HCT116 (cell line): ENCODE data around the gene ZDHHC1.

Source experiments
- CEBPB ChIP-seq: IDR thresholded peaks from 2 replicates; pipeline ENCODE4 v1.6.1; 2012; ENCODE audit warnings: low read depth
- EZH2 ChIP-seq: fragments of 200-600 bp; sonication (generic); IDR thresholded peaks from 2 replicates; pipeline ENCODE4 v1.6.1; 2017; ENCODE audit warnings: antibody characterized with exemption, mixed run types
- FOSL1 ChIP-seq: IDR thresholded peaks from 2 replicates; pipeline ENCODE4 v1.6.1; 2012; ENCODE audit warnings: low read depth
- POLR2A ChIP-seq: IDR thresholded peaks from 2 replicates; pipeline ENCODE4 v1.7.0; 2011; ENCODE audit warnings: borderline replicate concordance; ENCODE audit not compliant: insufficient read depth, insufficient read length; ENCODE audit errors: extremely low read depth
- POLR2AphosphoS5 ChIP-seq: IDR thresholded peaks from 2 replicates; pipeline ENCODE4 v1.6.1; 2011; ENCODE audit warnings: mild to moderate bottlenecking, low read depth, low read length, moderate library complexity
- RAD21 ChIP-seq: IDR thresholded peaks from 2 replicates; pipeline ENCODE4 v1.6.1; 2012; ENCODE audit warnings: low read depth, mild to moderate bottlenecking
- SP1 ChIP-seq: IDR thresholded peaks from 2 replicates; pipeline ENCODE4 v1.6.1; 2012; ENCODE audit warnings: low read depth
- YY1 ChIP-seq: IDR thresholded peaks from 2 replicates; pipeline ENCODE4 v1.6.1; 2011; ENCODE audit warnings: low read length, low read depth, moderate library complexity, mild to moderate bottlenecking; ENCODE audit not compliant: insufficient replicate concordance; ENCODE audit errors: extremely low read depth
- ZFX ChIP-seq: fragments of 450-650 bp; IDR thresholded peaks from 2 replicates; pipeline ENCODE4 v1.6.1; 2017
- ZNF274 ChIP-seq: fragments of 200-500 bp; sonication (Bioruptor generic); IDR thresholded peaks from 2 replicates; pipeline ENCODE4 v1.6.1; 2014; ENCODE audit warnings: mild to moderate bottlenecking, low read depth, low read length, inconsistent platforms
- TF ChIP-seq, protein P1 (sequence below), 3 experiments: fragments of 200-600 bp in 1 of 3; sonication (generic) in 1 of 3; IDR thresholded peaks in 2 of 3; conservative IDR thresholded peaks in 1 of 3; 2 replicates each; pipeline ENCODE4 v1.5.1; 2012 to 2017; ENCODE audit warnings: low read depth in 2 of 3, low read length in 2 of 3, antibody characterized with exemption in 1 of 3, borderline replicate concordance in 1 of 3, control low read depth in 1 of 3, mild to moderate bottlenecking in 1 of 3, mixed read lengths in 1 of 3, mixed run types in 1 of 3, moderate library complexity in 1 of 3; ENCODE audit not compliant: insufficient read depth in 1 of 3
- TF ChIP-seq, protein P2 (sequence below): IDR thresholded peaks from 2 replicates; pipeline ENCODE4 v1.6.1; 2012; ENCODE audit warnings: low read depth
- TF ChIP-seq, protein P3 (sequence below): IDR thresholded peaks from 2 replicates; pipeline ENCODE4 v1.6.1; 2012
- TF ChIP-seq, protein P4 (sequence below): IDR thresholded peaks from 2 replicates; pipeline ENCODE4 v1.6.1; 2012

DNA sequence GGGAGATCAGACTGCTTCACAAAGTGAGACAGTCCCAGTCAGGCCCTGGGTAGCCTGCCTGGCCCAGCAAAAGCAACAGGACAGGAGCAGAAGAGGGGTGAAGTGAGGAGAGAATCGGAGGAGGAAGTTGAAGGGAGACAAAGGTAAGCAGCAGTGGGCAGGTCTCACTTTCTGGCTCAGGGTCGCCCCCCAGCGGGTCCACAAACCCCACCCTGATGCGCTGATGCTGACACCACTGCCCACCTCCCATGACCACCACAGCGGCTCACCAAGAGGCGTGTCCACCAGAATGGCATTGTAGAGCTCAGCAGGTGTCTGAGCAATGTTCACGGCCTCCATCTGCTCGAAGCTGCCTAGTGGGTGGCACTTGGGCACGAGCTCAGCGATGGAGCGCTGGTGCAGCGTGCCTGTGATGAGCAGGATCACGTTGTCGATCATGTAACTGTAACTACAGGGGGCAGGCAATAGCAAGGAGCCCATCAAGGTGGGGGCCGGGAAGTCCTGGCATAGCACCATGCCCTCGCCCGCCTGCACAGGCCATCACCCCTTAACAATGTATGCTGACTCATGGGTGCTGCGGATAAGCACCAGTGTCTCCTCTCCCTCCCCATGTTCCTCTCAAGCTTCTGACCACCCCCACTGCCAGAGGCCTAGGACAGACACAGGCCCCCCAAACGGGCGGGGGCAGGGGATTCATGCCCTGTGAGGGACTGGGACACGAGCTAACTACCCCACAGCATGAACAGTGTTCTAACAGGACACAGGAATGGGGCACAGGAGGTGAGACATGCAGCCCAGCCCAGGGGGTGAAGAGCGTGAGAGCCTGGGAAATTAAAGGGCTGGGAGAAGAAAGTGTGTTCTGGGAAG, 28.2 kb upstream of the ZDHHC1 start:
- TF ChIP-seq, protein P1, sequence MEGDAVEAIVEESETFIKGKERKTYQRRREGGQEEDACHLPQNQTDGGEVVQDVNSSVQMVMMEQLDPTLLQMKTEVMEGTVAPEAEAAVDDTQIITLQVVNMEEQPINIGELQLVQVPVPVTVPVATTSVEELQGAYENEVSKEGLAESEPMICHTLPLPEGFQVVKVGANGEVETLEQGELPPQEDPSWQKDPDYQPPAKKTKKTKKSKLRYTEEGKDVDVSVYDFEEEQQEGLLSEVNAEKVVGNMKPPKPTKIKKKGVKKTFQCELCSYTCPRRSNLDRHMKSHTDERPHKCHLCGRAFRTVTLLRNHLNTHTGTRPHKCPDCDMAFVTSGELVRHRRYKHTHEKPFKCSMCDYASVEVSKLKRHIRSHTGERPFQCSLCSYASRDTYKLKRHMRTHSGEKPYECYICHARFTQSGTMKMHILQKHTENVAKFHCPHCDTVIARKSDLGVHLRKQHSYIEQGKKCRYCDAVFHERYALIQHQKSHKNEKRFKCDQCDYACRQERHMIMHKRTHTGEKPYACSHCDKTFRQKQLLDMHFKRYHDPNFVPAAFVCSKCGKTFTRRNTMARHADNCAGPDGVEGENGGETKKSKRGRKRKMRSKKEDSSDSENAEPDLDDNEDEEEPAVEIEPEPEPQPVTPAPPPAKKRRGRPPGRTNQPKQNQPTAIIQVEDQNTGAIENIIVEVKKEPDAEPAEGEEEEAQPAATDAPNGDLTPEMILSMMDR (IDR thresholded peaks at IDR 0.05 in 2 of 3, conservative IDR thresholded peaks at IDR 0.05 in 1 of 3; ENCODE audit: borderline replicate concordance in 1 of 3, insufficient read depth in 1 of 3, low read depth in 2 of 3, low read length in 2 of 3): no peak
- TF ChIP-seq SP1: no peak
- no peak for TF ChIP-seq POLR2A
- no peak for TF ChIP-seq CEBPB
- TF ChIP-seq RAD21: no peak
- TF ChIP-seq, protein P2, sequence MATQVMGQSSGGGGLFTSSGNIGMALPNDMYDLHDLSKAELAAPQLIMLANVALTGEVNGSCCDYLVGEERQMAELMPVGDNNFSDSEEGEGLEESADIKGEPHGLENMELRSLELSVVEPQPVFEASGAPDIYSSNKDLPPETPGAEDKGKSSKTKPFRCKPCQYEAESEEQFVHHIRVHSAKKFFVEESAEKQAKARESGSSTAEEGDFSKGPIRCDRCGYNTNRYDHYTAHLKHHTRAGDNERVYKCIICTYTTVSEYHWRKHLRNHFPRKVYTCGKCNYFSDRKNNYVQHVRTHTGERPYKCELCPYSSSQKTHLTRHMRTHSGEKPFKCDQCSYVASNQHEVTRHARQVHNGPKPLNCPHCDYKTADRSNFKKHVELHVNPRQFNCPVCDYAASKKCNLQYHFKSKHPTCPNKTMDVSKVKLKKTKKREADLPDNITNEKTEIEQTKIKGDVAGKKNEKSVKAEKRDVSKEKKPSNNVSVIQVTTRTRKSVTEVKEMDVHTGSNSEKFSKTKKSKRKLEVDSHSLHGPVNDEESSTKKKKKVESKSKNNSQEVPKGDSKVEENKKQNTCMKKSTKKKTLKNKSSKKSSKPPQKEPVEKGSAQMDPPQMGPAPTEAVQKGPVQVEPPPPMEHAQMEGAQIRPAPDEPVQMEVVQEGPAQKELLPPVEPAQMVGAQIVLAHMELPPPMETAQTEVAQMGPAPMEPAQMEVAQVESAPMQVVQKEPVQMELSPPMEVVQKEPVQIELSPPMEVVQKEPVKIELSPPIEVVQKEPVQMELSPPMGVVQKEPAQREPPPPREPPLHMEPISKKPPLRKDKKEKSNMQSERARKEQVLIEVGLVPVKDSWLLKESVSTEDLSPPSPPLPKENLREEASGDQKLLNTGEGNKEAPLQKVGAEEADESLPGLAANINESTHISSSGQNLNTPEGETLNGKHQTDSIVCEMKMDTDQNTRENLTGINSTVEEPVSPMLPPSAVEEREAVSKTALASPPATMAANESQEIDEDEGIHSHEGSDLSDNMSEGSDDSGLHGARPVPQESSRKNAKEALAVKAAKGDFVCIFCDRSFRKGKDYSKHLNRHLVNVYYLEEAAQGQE: no peak
- TF ChIP-seq ZFX: no peak
- TF ChIP-seq, protein P3, sequence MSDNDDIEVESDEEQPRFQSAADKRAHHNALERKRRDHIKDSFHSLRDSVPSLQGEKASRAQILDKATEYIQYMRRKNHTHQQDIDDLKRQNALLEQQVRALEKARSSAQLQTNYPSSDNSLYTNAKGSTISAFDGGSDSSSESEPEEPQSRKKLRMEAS: no peak
- no peak for TF ChIP-seq YY1
- TF ChIP-seq FOSL1: no peak
- TF ChIP-seq EZH2: no peak
- no peak for TF ChIP-seq ZNF274
- TF ChIP-seq, protein P4, sequence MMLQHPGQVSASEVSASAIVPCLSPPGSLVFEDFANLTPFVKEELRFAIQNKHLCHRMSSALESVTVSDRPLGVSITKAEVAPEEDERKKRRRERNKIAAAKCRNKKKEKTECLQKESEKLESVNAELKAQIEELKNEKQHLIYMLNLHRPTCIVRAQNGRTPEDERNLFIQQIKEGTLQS: no peak
- TF ChIP-seq POLR2AphosphoS5: no peak
